H1 (cell line): ENCODE data around the gene AKAP12. TPM values are rescaled to one million over a fixed set of nuclear protein-coding genes. Genes with fewer than 3 reads are reported as not detected.

Experiments used
- ATF2 ChIP-seq: IDR thresholded peaks from 2 replicates; pipeline ENCODE4 v1.6.1; 2012; ENCODE audit warnings: low read length, inconsistent platforms
- BCL11A ChIP-seq, 2 experiments: IDR thresholded peaks; one replicate each; pipeline ENCODE4 v1.6.1; 2011; ENCODE audit warnings: low read depth in 2 of 2, low read length in 2 of 2, mild to moderate bottlenecking in 2 of 2
- CBX5 ChIP-seq: fragments of 300-800, 300-1000 bp; sonication (generic); IDR thresholded peaks from 2 replicates; pipeline ENCODE4 v1.7.1; 2016; ENCODE audit warnings: antibody characterized with exemption, low read length, low read depth
- CHD1 ChIP-seq: IDR thresholded peaks from 2 replicates; pipeline ENCODE4 v1.6.1; 2012; ENCODE audit warnings: low read depth, low read length, improper control_type of control experiment
- KDM5A ChIP-seq: fragments of 200-600 bp; IDR thresholded peaks from 2 replicates; pipeline ENCODE4 v1.7.1; 2012; ENCODE audit warnings: mild to moderate bottlenecking, low read length, inconsistent platforms, mixed read lengths
- PHF8 ChIP-seq: fragments of 200-600 bp; sonication (generic); conservative IDR thresholded peaks from 2 replicates; pipeline ENCODE4 v1.7.1; 2012; ENCODE audit warnings: low read depth, mild to moderate bottlenecking, inconsistent platforms, low read length, moderate library complexity
- POU5F1 ChIP-seq: IDR thresholded peaks from 2 replicates; pipeline ENCODE4 v1.6.1; 2011; ENCODE audit warnings: low read depth, mild to moderate bottlenecking, low read length, moderate library complexity
- RXRA ChIP-seq: IDR thresholded peaks from 2 replicates; pipeline ENCODE4 v1.6.1; 2011; ENCODE audit warnings: low read depth, mild to moderate bottlenecking, low read length, moderate library complexity; ENCODE audit not compliant: insufficient read depth
- ZNF274 ChIP-seq: IDR thresholded peaks from 2 replicates; pipeline ENCODE4 v1.7.0; 2012; ENCODE audit warnings: low read length, borderline replicate concordance; ENCODE audit errors: extremely low read depth
- polyA plus RNA-seq, 7 experiments: library from polyadenylated mRNA; depleted of rRNA in 3 of 7; stranded (reverse) in 5 of 7; unstranded in 2 of 7; fragments of >200 nt in 5 of 7; fragments of 200-250 nt in 2 of 7; gene quantifications; 1 replicate in 5 of 7; 2 replicates in 1 of 7; 4 replicates in 1 of 7; pipeline versions ENCODE4 v1.2.1 to v1.2.3, GENCODE V29; 2011 to 2013; ENCODE audit warnings: missing spikeins in 2 of 7, mixed read lengths in 2 of 7
- total RNA-seq: library from RNA; stranded (reverse); fragmentation: NEBNext Ultra II Directional; extraction: Animal tissue kit (Norgen Biotek cat#: 25700); gene quantifications from 2 replicates; pipeline ENCODE4 v1.2.1, GENCODE V29; 2021

The AKAP12 gene
- total and polyA plus RNA-seq, 2 of the 8 experiments (the other 6 are each of a cell fraction or from before 2014, with no cell fraction given), result 14.6 to 79.2 TPM

- TF ChIP-seq CBX5, result no peak
- TF ChIP-seq BCL11A (IDR thresholded peaks at IDR 0.05; ENCODE audit: low read depth in 2 of 2, low read length in 2 of 2), result no peak
- TF ChIP-seq ZNF274, result no peak
- TF ChIP-seq KDM5A, result no peak
- no peak for TF ChIP-seq ATF2
- no peak for TF ChIP-seq RXRA
- no peak for TF ChIP-seq PHF8
- TF ChIP-seq CHD1, result no peak
- no peak for TF ChIP-seq POU5F1
- TF ChIP-seq, all 59 proteins: peak for 0
Measured at GRCh38 chr6:151392427-151392826, 152.7 kb downstream of the AKAP12 start (continued).
